Measurements from ENCODE around the gene GRIN1.

DNA sequence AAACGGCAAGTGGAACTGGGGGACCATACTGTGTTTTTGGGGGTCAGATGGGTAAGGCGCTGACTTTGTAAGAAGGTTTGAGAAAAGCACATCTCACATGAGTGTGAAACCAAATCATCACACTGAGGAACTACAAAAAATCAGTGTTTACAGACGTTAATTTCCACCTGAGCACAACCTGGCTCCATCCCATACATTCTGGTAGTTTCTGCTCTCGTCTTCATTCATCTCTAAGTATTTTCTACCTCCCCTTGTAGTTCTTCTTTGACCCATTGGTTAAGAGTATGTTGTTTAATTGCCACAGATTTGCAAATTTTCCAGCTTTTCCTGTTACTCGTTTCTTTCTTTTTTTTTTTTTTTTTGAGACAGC, 15.5 kb upstream of the GRIN1 start:
- TF ChIP-seq CTCF (IDR thresholded peaks at IDR 0.05) (no peak), POLR2A (IDR thresholded peaks at IDR 0.05) (no peak)

Measured in thyroid gland (tissue), 4 donors.